ENCODE results near the gene ARFRP1.
A peak's percentile ranks its signal among the peaks of the same experiment; 100 is the strongest.

ARFRP1 gene

DNA sequence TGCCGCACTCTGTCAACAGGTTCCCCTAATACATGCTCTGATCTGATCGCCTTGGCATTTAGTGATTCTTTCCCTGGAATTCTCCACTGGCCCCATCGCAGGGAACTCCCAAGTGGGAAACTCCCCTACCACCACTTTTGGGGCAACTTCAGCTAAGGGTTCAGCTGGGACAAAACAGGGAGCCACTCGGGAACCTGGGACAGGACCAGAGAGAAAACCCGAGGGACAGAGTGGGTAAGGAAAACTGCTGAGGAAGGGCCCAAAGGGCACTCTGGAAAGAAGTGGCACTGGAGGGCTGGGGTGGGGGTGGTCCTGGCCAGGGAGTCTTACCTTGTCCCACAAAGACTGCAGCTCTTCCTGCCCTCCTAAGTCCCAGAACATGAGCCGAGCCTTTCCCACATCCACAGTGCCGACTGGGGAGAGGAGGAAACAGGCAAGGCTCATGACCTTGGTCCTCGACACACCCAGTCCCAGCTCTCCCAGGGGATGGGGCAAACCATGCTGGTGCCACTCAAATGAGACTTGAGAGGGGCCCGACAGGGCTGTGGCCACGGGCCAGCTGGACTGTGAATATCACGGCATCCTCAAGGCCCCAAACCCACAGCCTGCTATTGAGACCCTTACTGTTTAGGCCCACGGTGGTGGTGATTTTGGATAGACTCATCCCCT, 1.6 kb downstream of the ARFRP1 start:
- TF ChIP-seq, protein P1, sequence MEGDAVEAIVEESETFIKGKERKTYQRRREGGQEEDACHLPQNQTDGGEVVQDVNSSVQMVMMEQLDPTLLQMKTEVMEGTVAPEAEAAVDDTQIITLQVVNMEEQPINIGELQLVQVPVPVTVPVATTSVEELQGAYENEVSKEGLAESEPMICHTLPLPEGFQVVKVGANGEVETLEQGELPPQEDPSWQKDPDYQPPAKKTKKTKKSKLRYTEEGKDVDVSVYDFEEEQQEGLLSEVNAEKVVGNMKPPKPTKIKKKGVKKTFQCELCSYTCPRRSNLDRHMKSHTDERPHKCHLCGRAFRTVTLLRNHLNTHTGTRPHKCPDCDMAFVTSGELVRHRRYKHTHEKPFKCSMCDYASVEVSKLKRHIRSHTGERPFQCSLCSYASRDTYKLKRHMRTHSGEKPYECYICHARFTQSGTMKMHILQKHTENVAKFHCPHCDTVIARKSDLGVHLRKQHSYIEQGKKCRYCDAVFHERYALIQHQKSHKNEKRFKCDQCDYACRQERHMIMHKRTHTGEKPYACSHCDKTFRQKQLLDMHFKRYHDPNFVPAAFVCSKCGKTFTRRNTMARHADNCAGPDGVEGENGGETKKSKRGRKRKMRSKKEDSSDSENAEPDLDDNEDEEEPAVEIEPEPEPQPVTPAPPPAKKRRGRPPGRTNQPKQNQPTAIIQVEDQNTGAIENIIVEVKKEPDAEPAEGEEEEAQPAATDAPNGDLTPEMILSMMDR (IDR thresholded peaks at IDR 0.05; ENCODE audit: extremely low read depth, missing control alignments), result no peak
- peak; percentile 7 for DNase-seq (ENCODE audit: low spot score)

- TF ChIP-seq, protein P1 (IDR thresholded peaks at IDR 0.05; ENCODE audit: extremely low read depth, missing control alignments), result no peak
- no peak for DNase-seq (ENCODE audit: low spot score)
Observed at GRCh38 chr20:63705232-63706026, 2.3 kb downstream of the ARFRP1 start.

DNA sequence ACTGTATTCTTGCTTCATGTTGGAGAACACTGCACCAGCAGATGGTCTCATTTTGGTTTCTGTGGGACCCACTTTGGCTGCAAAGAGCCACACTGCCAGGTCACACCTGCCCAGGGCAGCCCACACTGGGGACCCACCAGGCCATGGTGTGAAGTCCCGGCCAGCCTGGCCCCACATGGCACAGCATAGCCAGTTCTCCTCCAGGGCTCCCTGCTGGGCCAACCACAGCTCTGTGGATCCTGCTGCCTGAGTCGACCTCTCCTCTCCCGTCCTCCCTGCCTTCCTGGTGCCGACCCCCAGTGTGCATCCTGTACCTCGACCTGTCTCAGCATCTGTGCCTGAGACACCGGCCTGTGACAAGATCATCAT, 3.0 kb downstream of the ARFRP1 start:
- TF ChIP-seq, protein P1 (IDR thresholded peaks at IDR 0.05; ENCODE audit: extremely low read depth, missing control alignments), result no peak
- DNase-seq (ENCODE audit: low spot score), result no peak

DNA sequence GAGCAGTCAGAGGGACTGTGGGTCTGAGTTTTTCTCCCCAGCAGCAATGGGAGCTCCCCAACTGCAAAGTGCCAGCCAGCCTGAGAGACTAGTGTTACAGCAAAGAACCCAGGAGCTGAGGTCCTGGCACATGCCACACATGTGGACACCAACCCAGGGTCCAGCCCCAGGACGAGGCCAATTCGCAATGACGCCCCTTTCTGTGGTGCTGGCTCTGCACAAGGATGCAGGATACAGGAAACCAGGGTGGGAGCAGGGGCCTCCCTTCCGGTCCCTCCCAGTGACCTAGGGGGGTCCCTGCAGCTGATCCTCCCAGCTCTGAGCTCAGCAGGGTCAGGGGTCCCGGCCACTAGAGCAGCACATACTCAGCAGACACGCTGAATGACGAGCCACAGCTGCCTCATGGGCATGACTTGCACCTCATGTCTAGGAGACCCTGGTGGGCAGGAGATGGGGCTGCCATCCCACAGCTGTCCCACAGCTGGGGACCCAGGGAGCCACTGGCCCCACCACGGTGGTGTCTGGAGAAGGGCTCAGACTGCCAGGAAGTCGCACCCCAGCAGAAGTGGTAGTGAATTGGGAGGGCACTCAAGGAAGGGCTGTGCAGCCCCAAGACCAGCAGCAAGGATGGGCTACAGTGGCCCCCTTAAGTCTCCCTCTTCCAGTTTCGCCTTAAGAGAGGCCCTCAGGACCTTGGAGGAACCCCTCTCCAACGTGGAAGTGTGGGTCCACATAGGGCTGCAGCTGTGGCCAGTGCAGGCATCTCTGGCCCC, 3.6 kb downstream of the ARFRP1 start:
- TF ChIP-seq, protein P1 (IDR thresholded peaks at IDR 0.05; ENCODE audit: extremely low read depth, missing control alignments), result no peak
- DNase-seq (ENCODE audit: low spot score), result peak; percentile 6

DNA sequence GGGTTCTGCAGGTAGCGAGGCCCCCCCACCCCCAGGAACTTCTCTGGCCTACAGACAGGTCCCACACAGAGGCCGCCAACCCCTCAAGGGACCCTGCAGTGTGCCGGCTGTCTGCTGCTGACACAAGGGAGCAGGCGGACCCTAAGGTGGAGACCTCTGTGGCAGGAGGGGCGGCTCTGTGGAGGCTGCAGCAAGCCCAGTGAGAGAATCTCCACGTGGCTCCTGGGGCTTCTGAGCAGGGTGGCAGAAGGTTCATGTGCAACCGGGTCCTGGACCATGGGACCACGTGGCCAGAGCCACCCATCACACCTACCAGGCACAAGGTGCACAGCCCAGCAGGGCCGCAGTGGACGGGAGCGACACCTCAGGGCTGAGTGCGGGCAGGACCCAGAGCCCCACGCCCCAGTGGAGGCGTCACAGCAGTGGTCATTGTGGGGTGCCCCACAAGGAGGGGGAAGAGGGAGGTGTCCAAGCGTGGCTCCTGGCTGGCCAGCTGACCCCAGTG, 4.3 kb downstream of the ARFRP1 start:
- TF ChIP-seq, protein P1 (IDR thresholded peaks at IDR 0.05; ENCODE audit: extremely low read depth, missing control alignments), result no peak
- no peak for DNase-seq (ENCODE audit: low spot score)

- TF ChIP-seq, protein P1 (IDR thresholded peaks at IDR 0.05; ENCODE audit: extremely low read depth, missing control alignments), result no peak
- no peak for DNase-seq (ENCODE audit: low spot score)
Observed at GRCh38 chr20:63702751-63703470, 4.9 kb downstream of the ARFRP1 start.
